ENCODE results near the gene TIRAP. TPM values are rescaled to one million over a fixed set of nuclear protein-coding genes. Genes with fewer than 3 reads are reported as not detected.

Gene TIRAP
- total RNA-seq, 1 donor from 2014 or later, result 13.7 TPM

DNA sequence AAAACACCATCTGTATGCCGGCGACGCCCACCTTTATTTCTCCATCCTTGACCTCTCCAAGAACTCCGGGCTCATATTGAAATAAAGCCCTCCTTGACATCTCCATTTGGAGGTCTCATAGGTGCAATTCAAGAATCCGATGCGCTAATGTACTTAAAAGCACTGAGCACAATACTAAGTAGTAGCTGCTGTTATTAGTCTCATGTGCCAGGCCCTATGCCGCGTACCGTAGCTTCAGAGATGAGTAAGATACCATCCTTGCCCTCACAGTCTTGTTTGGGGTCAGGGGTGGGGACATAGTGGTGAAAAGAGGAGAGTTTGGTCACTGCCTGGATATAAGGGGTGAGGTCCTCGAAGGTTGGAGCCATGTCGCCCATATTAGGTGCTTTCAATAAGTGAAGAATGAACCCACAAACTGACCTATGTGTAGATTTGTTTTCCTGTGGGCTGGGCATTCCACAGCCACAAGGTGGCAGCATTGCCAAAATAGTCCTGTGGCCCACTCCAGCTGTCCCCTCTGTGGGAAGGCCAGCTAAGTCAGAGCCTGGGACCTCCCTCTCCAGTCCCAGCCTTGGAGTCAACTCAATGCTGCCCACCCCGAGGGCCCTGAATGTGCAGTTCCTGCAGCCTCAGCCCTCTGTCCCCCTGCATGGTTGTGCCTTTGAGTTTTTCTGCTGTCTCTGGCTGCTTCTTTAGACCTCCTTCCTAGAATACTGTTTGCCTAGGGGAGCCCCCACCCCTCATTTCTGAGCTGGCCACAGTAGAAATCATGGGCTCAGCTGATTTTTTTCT, 27.5 kb downstream of the TIRAP start:
- Histone ChIP-seq H3K4me3 (no peak overlapping the region), H3K36me3 (peaks cover 7% of the 10 kb centered on the region), H3K27me3 (no peaks in the 10 kb centered on the region), H3K9me3 (no peaks in the 10 kb centered on the region), H3K27ac (peak overlapping the region; percentile 47), H3K4me1 (peaks cover 8% of the 10 kb centered on the region)
- TF ChIP-seq, protein P1, sequence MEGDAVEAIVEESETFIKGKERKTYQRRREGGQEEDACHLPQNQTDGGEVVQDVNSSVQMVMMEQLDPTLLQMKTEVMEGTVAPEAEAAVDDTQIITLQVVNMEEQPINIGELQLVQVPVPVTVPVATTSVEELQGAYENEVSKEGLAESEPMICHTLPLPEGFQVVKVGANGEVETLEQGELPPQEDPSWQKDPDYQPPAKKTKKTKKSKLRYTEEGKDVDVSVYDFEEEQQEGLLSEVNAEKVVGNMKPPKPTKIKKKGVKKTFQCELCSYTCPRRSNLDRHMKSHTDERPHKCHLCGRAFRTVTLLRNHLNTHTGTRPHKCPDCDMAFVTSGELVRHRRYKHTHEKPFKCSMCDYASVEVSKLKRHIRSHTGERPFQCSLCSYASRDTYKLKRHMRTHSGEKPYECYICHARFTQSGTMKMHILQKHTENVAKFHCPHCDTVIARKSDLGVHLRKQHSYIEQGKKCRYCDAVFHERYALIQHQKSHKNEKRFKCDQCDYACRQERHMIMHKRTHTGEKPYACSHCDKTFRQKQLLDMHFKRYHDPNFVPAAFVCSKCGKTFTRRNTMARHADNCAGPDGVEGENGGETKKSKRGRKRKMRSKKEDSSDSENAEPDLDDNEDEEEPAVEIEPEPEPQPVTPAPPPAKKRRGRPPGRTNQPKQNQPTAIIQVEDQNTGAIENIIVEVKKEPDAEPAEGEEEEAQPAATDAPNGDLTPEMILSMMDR (IDR thresholded peaks at IDR 0.05), result peak; percentile 90
- DNase-seq, result peak; percentile 78
- ATAC-seq, result peak; percentile 94
- intact Hi-C loops (cut with DNase I), result loop anchor here (5.0 kb wide), 2 partner anchors 127 to 172 kb away; no protein-coding TSS in a partner anchor

DNA sequence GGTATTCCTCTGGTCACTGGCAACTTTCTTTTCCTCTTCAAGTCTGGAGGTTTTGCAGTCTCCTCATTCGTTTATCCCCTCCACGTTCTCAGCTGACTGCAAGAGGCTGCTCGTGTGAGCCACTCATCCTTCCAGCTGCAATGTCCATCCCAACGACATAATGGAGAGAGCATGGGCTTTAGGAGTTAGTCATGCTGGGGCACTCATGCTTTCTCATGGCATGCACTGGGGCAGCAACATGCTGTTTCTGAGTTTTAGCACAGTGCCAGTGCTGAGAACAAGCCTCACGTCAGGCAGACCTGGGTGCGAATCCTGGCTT, 28.1 kb downstream of the TIRAP start:
- no peak for ATAC-seq
- DNase-seq, result no peak
- H3K4me3 ChIP-seq, result no peak overlapping the region
- peak overlapping the region; percentile 47 for H3K27ac ChIP-seq
- no peaks in the 10 kb centered on the region for H3K27me3 ChIP-seq
- intact Hi-C loops (cut with DNase I), result loop anchor here (5.0 kb wide), 2 partner anchors 126 to 171 kb away; no protein-coding TSS in a partner anchor
- TF ChIP-seq, protein P1 (IDR thresholded peaks at IDR 0.05), result no peak
- H3K36me3 ChIP-seq, result peaks cover 7% of the 10 kb centered on the region
- peaks cover 8% of the 10 kb centered on the region for H3K4me1 ChIP-seq
- no peaks in the 10 kb centered on the region for H3K9me3 ChIP-seq

DNA sequence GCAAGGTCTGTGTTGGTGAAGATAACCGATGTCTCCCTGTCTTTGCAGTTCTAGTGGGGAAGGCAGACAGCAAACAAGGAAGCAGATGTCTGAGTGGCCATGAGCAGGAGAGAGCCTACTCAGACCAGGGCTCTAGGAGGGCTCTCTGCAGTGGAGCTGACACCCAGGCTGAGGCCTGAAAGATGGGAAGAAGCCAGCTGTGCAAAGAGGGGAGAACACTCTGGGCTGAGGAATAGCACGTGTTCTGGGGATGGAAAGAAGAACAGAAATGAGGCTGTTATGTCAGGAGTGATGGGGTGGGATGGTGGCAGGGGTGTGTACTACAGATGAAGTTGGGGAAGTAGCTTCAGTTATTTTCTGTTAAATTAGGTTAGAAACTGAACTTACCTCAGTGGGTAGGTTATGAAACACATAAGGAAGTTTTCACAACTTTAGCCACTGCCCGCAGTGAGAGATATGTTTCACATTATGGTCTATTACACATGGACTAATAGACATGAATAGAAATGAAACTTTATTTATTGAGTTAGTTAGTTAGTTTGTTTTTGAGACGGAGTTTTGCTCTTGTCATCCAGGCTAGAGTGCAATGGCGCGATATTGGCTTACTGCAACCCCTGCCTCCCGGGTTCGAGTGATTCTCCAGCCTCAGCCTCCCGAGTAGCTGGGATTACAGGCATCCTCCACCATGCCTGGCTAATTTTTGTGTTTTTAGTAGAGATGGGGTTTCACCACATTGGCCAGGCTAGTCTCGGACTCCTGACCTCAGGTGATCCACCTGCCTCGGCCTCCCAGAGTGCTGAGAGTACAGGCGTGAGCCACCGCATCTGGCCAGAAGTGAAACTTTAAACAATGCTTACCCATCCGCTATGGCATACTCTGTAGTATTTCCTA, 28.8 kb downstream of the TIRAP start:
- no peak overlapping the region for H3K27ac ChIP-seq
- no peak for DNase-seq
- peaks cover 7% of the 10 kb centered on the region for H3K36me3 ChIP-seq
- TF ChIP-seq, protein P1 (IDR thresholded peaks at IDR 0.05), result no peak
- no peaks in the 10 kb centered on the region for H3K9me3 ChIP-seq
- intact Hi-C loops (cut with DNase I), result loop anchor here (5.0 kb wide), 2 partner anchors 126 to 171 kb away; no protein-coding TSS in a partner anchor
- no peaks in the 10 kb centered on the region for H3K27me3 ChIP-seq
- H3K4me1 ChIP-seq, result peaks cover 8% of the 10 kb centered on the region
- ATAC-seq, result peak; percentile 70
- H3K4me3 ChIP-seq, result no peak overlapping the region

DNA sequence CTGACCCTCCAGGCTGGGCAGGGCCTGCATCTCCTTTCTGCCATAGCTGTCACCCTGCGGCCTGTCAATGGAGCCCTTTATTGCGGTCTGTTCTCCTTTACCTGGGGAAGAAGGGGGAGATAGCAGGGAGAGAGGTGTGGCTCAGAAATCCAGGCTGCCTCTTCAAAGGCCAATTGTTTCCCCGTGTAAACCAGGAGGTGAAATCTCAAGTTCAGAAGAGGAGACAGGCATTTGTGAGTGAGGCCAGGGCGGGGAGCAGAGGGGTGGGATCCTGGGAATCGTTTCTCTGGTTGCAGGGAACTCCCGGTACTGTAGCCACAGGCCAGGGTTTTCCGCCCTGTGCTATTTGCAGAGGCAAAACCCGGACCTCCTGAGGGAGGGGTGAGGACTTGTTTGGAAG, 30.1 kb downstream of the TIRAP start:
- TF ChIP-seq, protein P1 (IDR thresholded peaks at IDR 0.05), result no peak
- DNase-seq (no peak), ATAC-seq (no peak)
- Histone ChIP-seq H3K4me3 (no peak overlapping the region), H3K4me1 (peaks cover 16% of the 10 kb centered on the region), H3K27ac (no peak overlapping the region), H3K36me3 (peaks cover 7% of the 10 kb centered on the region), H3K9me3 (no peaks in the 10 kb centered on the region), H3K27me3 (no peaks in the 10 kb centered on the region)
- intact Hi-C loops (cut with DNase I), result loop anchor here (5.0 kb wide), 2 partner anchors 124 to 169 kb away; no protein-coding TSS in a partner anchor

DNA sequence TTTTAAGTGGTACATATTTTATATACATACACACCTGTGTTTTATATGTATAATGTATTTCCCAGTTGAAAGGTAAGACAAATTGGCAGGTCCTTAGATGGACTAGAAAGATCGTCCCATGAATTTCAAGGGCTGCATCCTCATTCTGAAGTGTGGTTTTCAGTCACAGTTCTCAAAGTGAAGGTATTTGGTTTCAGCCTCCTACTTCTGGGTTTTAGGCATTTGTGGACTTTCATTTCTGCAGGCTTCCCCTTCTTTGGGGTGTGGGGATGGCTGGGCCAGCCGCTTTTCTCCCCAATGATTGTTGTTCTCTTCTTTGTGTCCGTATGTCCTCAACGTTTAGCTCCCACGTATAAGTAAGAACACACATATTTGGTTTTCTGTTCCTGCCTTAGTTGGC, 30.9 kb downstream of the TIRAP start:
- no peaks in the 10 kb centered on the region for H3K36me3 ChIP-seq
- ATAC-seq (no peak), DNase-seq (no peak)
- H3K4me1 ChIP-seq, result peaks cover 24% of the 10 kb centered on the region
- H3K9me3 ChIP-seq, result no peaks in the 10 kb centered on the region
- H3K27me3 ChIP-seq, result no peaks in the 10 kb centered on the region
- H3K4me3 ChIP-seq, result no peak overlapping the region
- intact Hi-C loops (cut with DNase I), result loop anchor here (5.0 kb wide), 2 partner anchors 123 to 168 kb away; no protein-coding TSS in a partner anchor
- TF ChIP-seq, protein P1 (IDR thresholded peaks at IDR 0.05), result no peak
- H3K27ac ChIP-seq, result no peak overlapping the region

Measured in upper lobe of right lung (tissue), 1 donor.